H1 (cell line): Measurements from ENCODE around the gene SHISA7. TPM values are rescaled to one million over a fixed set of nuclear protein-coding genes. Genes with fewer than 3 reads are reported as not detected.

Experiments
- ASH2L ChIP-seq: fragments of 200-600, 300-600 bp; sonication (generic); IDR thresholded peaks from one replicate; pipeline ENCODE4 v1.7.1; 2017; ENCODE audit warnings: low read length
- CBX8 ChIP-seq: fragments of 300-800, 300-1000 bp; sonication (generic); IDR thresholded peaks from 2 replicates; pipeline ENCODE4 v1.7.1; 2016; ENCODE audit warnings: low read depth, low read length, borderline replicate concordance
- CHD7 ChIP-seq: fragments of 300-600 bp; sonication (generic); IDR thresholded peaks from 2 replicates; pipeline ENCODE4 v1.7.1; 2012; ENCODE audit warnings: low read length, moderate library complexity, mild to moderate bottlenecking, inconsistent platforms; ENCODE audit not compliant: insufficient replicate concordance
- JUN ChIP-seq: IDR thresholded peaks from 2 replicates; pipeline ENCODE4 v1.6.1; 2011; ENCODE audit warnings: low read depth, mild to moderate bottlenecking, improper control_type of control experiment, low read length
- JUND ChIP-seq: IDR thresholded peaks from 2 replicates; pipeline ENCODE4 v1.6.1; 2011; ENCODE audit warnings: mild to moderate bottlenecking, improper control_type of control experiment, low read length
- KDM1A ChIP-seq: fragments of 200-600, 300-600 bp; sonication (generic); IDR thresholded peaks from 2 replicates; pipeline ENCODE4 v1.7.1; 2016; ENCODE audit warnings: mild to moderate bottlenecking, low read length, borderline replicate concordance
- KDM4A ChIP-seq: IDR thresholded peaks from one replicate; pipeline ENCODE4 v1.7.1; 2012; ENCODE audit warnings: low read depth, mild to moderate bottlenecking, moderate library complexity, low read length, inconsistent platforms; ENCODE audit not compliant: severe bottlenecking
- POLR2A ChIP-seq, 2 experiments: IDR thresholded peaks; 1 replicate in 1 of 2; 2 replicates in 1 of 2; pipeline ENCODE4 v1.6.1; 2011; ENCODE audit warnings: low read depth in 2 of 2, low read length in 2 of 2, mild to moderate bottlenecking in 2 of 2; ENCODE audit errors: control extremely low read depth in 1 of 2
- RFX5 ChIP-seq: IDR thresholded peaks from 2 replicates; pipeline ENCODE4 v1.6.1; 2011; ENCODE audit warnings: low read depth, low read length, improper control_type of control experiment, borderline replicate concordance
- polyA plus RNA-seq, 7 experiments: library from polyadenylated mRNA; depleted of rRNA in 3 of 7; stranded (reverse) in 5 of 7; unstranded in 2 of 7; fragments of >200 nt in 5 of 7; fragments of 200-250 nt in 2 of 7; gene quantifications; 1 replicate in 5 of 7; 2 replicates in 1 of 7; 4 replicates in 1 of 7; pipeline versions ENCODE4 v1.2.1 to v1.2.3, GENCODE V29; 2011 to 2013; ENCODE audit warnings: missing spikeins in 2 of 7, mixed read lengths in 2 of 7
- total RNA-seq: library from RNA; stranded (reverse); fragmentation: NEBNext Ultra II Directional; extraction: Animal tissue kit (Norgen Biotek cat#: 25700); gene quantifications from 2 replicates; pipeline ENCODE4 v1.2.1, GENCODE V29; 2021

Gene SHISA7
- total and polyA plus RNA-seq, 2 of the 8 experiments (the other 6 are each of a cell fraction or from before 2014, with no cell fraction given) = 0.76 to 1.0 TPM

DNA sequence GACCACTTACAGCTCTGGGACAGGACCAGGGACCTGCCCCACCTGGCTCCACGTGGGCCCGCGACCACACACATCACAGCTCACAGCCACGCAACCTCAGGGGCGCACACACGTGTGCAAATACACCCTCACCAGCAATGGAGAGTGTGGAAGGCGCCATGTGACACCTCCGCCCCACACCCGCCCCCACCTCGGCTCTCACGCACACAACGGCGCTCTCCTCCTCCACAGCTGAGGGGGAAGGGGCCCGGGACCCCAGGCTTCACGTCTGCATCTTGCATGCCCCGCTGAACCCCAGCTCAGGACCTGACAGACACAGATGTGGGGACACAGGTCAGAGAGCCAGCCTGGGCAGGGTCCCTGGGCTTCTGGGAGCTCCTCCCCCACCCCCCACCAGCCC, 6.4 kb upstream of the SHISA7 start (continued):
- TF ChIP-seq CHD7 = no peak
- TF ChIP-seq RFX5 = no peak
- TF ChIP-seq CBX8 = no peak
- no peak for TF ChIP-seq JUND
- no peak for TF ChIP-seq KDM1A
- TF ChIP-seq ASH2L = no peak
- TF ChIP-seq POLR2A (IDR thresholded peaks at IDR 0.05; ENCODE audit: control extremely low read depth in 1 of 2, low read depth in 2 of 2, low read length in 2 of 2) = no peak
- no peak for TF ChIP-seq JUN
- TF ChIP-seq KDM4A = no peak
